HG03575 (cell line): ENCODE data around the gene NAMPT.
"Not testable (repeated sequence)": the region's sequence is repeated elsewhere in the genome, so short reads cannot be mapped to it uniquely, and the experiment has no call there.

Source experiments
- ATAC-seq: cut with Tn5 transposase; IDR thresholded peaks from one replicate; pipeline ENCODE4 v1.9.1; 2021; ENCODE audit not compliant: unreplicated experiment, insufficient number of reproducible peaks, low FRiP score; ENCODE audit errors: extremely low read depth

NAMPT gene

DNA sequence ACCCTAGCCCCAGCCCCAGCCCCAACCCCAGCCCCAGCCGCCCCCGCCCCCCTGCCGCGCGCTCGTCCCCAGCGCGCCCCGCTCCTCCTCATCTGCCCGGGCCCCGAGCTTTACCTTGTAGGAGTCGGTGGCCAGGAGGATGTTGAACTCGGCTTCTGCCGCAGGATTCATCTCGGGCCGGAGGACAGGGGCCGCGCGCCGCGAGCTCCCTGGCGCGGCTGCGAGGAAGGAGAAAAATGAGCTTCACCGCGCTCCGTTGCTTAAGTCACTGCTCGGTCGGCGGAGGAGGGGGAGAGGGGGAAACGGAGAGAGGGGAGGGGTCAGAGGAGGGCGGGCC lies at the start of gene NAMPT:
TSS of gene NAMPT (minus strand) at position 270 of the 337 bp plus-strand sequence. CDS start at position 171, 99 bp downstream.
- no peak for ATAC-seq

DNA sequence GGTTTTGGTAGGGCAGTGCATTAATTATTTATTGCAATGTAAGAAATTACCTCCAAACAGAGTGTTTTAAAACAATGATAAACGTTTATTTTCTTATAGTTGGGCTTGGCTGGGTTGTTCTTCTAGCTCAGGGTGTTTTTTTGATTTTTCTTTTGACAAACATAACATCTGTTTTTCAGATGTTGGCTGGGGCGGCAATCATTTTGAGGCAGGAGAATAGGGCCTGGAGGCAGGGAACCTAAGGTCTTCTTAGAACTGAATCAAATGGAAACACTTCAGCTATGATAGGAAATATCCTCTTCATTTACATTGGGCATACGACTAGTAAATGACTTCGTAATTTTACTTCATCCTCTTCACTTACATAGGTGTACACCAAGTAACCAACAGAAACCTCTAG lies 47.4 kb upstream of the NAMPT start:
- ATAC-seq: no peak

DNA sequence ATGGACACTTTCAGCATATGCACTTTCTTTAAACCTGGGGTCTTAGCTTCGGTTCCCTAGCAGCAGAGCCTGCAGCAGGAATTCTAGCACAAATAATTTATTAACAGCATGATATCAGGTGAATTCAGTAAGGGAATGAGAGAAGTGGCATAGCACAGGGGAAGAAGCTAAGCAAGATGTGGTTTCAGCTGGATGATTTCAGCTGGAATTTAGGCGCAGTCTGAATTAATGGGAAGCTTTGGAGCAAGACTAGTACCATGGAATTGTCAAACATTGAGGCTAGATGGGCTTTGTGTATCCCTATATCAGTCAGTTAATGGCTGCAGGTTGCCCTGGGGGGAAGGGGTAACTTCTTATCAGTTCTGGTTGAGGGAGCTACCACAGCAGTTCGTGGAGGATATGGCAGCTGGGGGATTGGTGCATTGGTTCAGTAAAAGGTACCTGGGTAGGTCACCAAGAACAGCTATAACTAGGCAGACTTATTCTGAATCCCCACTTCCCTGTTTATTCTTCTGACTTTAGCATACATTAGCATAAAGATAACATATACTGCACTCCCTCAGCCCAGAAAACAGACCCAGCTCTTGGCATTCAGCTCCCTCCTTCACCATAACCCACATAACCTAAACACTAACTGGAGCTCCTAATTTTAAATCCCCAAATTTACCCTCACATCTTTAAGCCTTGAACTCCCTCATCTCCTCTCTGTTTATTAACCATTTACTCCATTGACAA lies 46.8 kb upstream of the NAMPT start:
- ATAC-seq: no peak

DNA sequence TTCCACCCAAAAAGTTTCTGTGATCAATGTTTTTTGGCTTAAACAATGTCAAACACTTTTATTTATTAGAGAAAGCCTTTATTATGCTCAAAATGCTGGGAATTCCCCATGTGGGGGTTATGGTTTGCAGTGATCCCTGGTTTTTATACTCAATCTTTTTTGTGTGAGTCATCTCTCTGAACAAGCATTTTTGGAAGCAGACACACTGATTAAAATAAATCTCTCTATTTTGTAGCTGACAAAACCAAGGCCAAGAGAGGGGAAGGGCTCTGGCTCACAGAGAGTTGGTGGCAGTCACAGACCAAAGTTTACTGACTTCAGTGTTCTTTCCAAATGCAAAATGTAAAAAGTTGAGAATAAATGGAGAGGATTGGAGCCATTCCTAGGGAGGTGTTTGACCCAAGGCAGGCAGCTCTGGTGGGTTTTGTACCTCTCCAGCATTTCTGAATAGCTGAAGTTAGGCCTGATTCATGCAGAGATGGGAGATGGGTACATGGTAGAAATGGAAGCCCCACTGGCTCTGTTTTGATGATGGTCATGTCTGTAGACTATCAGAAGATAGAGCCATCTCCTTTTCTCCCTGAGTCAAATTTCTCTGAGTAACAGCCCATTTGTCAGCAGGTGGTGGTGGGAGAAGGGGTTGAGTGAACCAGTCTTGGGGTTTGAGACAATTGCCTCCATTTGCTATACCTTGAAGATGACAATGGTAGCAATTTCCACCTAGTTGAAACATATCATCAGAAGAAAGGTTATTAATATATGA lies 45.4 kb upstream of the NAMPT start:
- no peak for ATAC-seq

DNA sequence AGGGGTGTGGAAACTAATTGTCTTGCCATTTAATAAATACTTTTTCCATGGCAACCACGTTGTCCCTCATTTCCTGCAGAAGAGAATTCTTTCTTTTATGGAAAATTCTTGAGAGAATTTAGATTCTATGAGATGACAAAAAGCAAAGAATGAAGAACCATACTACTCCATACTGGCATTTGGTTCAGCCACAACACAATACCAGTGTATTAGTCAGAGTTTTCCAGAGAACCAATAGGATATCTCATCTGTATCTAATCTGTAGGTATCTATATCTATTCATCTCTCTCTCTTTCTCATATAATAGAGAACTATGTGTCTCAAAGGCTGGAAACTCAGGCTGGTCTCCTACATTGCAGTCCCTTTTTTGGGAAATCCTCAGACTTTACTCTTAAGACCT lies 44.6 kb upstream of the NAMPT start:
- ATAC-seq: no peak

DNA sequence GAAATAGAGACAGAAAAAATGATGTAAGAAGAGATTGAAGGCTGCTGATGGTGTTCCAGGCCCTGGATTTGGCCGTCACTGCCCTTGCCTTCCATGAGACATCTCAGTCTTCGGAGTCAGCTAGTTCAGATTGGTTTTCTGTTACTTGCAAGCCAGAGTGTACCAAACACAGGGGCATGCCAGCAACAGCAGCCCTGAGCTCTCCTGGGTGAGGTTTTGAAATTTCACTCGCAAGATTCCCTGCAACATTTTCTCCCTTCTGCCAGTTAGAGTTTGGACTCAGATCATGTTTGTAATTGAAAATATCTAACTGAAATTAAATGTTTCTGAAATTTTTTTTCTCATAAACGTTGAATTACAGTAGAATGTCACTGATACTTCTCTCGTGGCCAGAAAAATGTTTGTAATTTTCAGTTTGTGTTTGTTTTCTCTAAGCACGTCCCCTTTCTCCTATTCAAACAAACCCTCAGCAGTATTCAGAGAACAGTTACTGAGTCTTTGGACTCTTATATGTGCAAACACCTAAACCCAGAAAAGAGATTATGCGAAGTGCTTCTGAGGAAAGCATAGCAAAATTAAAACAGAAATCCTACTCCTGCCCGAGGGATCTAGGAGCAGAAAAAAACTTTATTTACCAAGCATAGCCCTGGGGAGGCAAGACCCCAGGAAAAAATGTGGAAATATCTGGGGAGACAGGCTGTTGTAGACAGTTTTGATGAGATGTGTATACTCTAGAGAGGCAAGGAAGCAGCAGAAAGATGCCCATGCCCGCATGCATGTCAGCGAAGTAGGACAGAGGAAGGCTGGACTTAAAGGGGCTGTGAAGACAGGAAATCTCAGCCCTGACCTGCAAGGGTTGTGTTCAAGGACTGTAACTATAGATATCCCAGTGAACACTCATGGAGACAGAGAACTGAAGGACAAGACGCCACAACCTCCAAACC lies 43.0 kb upstream of the NAMPT start:
- ATAC-seq: no peak

DNA sequence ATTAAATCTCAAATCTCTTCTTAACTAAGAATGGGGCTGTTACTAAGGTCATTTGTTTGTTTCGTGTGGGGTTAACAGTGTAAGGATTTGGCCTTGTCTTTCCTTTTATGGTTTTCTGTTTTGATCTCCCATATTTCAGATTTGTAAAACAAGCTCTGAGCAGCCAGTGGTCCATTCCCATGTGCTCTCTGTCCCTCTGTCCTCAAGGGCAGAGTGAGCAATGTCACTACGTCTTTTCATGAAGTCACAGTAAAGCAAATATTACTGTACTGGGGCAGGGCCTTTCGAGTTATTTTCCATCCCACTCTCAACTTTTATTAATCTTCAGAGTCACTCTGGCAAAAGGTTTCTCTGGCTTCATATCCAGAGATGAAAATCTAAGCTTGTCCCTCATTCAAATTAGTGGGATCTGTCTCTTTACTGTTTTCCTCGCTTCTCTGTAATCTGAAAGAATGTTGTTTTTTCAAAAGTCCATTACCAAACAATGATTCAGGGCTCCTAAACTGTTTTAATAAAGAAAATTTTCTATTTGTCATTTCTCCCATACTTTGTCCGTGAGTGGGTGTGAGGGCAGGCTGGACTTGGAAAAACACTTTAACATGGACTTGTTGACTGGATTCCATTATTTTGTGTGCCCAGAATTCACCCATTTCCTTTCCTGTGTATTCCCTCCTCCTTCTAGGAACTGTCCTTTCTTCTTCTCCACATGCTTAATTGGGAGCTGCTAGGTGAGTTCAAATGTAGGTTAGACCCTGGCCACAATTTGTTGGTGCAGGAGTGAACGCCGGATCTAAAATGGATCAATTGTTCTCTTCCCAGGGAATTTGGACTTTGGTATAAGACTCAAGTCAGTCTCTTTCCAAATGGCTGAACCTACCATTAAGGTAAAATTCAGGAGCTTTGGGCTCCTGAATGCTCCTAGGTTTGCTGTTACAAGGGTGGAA lies 42.1 kb upstream of the NAMPT start:
- ATAC-seq: no peak

DNA sequence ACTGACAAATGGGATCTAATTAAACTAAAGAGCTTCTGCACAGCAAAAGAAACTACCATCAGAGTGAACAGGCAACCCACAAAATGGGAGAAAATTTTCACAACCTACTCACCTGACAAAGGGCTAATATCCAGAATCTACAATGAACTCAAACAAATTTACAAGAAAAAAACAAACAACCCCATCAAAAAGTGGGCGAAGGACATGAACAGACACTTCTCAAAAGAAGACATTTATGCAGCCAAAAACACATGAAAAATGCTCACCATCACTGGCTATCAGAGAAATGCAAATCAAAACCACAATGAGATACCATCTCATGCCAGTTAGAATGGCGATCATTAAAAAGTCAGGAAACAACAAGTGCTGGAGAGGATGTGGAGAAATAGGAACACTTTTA lies 39.7 kb upstream of the NAMPT start:
- ATAC-seq: not testable (repeated sequence)

DNA sequence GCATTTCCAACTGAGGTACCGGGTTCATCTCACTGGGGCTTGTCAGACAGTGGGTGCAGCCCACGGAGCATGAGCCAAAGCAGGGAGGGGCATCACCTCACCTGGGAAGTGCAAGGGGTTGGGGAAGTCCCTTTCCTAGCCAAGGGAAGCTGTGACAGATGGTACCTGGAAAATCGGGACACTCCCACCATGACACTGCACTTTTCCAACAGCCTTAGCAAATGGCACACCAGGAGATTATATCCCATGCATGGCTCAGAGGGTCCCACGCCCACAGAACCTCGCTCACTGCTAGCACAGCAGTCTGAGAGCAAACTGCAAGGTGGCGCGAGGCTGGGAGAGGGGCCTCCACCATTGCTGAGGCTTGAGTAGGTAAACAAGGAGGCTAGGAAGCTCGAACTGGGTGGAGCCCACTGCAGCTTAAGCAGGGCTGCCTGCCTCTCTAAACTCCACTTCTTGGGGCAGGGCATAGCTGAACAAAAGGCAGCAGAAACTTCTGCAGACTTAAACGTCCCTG lies 35.5 kb upstream of the NAMPT start:
- ATAC-seq: not testable (repeated sequence)

DNA sequence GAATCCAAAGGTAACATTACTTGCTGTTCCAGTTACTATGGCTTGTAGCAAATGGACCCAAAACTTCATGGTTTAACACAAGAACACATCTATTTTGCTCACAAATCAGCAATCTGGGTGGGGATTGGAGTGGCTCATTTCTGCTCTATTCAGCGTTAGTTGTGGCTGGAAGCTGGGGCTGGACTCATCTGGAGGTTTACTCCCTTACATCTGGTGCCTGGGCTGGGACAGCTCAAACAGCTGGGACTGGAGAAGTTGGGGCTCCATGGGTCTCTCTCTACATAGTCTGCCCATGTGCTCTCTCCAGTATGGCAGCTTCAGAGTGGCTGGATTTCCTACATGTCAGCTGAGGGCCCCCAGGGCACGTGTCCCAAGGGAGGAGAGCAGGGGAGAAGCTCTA lies 33.7 kb upstream of the NAMPT start:
- no peak for ATAC-seq

DNA sequence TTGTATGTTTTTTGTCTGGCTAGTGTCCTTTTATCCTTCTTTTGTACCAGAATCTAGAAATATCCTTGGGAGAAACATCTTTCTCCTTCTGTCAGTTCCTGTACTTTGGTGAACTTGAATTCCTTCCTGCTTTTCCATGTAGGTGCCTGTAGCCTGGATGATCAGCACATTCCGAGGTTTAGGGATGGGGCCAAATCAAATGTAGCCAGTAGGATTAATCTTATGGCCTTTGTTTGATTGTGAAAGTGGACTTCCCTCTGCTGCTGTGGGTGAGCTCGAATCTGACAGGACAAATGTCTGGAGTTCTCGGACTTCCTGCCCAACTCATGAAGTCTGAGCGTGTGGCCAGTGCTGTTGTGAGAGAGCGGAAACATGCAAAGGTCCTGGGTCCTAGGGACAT lies 33.2 kb upstream of the NAMPT start:
- no peak for ATAC-seq

DNA sequence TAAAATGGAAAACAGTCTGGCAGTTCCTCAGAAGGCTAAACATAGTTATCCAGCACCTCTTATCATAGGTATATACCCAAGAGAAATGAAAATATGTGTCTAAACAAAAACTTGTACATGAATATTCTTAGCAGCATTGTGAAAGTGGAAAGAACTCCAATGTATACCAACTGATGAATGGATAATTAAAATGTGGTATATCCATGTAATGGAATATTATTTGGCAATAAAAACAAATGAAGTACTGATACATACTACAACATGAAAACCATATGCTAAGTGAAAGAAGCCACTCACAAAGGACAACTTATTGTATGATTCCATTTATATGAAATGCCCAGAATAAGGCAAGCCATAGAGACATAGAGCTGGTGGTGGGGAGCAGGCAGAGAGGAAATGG lies 32.2 kb upstream of the NAMPT start:
- ATAC-seq: no peak

DNA sequence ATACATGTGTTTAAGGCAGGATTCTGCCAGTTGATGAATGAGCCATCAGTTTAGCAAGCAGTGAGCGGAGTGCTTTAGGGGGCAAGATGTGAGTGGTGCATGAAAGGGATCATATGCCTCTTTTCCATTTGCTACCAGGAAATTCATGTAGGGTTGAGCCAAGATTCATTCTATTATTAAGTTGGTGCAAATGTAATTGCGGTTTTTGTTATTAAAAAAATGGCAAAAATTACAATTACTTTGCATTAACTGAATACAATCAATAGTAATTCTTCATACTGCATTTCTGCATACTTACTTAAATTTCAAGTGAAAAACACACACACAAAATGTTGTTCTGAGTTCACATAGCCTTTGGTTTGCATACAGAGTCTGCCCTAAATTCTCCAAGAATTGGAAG lies 30.1 kb upstream of the NAMPT start:
- ATAC-seq: no peak

DNA sequence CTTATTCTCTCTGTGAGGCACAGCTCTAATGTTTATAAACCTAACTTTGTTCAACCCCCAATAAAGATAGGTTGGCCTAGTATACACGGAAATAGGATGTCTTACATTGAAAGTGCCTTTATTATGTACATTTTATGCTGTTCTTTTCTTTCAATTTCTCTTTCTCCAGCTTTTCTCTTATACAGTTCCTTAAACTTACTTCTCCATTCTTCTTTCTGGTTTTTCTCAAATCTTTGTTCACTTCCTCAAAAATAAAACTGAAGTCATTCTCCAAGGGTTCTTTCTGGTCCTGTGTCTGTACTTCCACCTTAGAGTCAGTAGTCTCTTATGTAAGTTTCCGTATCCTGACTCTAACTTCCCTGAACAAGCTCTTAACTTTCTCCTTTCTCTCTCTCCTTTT lies 29.2 kb upstream of the NAMPT start:
- ATAC-seq: no peak

DNA sequence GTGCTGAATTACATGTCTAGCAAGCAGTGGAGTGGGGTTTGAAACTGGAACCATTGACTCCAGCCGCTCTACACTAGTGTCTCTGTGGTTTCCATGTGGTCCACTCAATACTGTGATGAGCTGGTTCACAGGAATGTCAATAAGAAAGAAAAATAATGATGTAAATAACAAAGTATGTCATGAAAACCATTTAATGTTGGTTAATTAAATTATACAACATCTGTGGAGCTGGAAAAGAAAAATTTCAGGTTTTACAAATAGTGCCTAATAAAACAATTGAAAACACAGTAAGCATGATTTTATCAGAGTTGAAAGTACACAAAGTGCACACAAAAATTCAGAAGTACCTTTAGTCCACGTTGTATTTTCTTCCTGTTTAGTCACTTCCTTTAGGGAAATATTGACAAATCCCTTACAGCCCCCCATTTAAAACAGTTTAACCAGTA lies 28.7 kb upstream of the NAMPT start:
- ATAC-seq: no peak

DNA sequence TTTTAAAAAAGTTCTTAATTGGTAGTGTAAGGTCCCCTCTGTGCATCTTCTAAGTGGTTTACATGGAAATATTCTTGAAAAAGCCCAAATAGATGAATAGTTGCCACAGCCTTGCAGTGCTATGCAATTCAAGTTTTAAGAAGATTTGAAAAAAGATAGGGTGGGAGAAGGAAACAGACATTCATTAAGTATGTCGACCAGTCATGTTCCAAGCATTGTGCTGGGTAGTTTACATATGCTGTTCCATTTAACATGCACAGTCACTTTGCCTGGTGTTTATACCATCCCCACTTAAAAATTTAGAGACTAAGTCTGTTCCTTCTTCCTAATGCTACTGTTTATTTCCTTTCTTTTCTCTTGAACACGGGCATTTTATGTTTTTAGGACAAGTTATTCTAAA lies 28.1 kb upstream of the NAMPT start:
- ATAC-seq: no peak

DNA sequence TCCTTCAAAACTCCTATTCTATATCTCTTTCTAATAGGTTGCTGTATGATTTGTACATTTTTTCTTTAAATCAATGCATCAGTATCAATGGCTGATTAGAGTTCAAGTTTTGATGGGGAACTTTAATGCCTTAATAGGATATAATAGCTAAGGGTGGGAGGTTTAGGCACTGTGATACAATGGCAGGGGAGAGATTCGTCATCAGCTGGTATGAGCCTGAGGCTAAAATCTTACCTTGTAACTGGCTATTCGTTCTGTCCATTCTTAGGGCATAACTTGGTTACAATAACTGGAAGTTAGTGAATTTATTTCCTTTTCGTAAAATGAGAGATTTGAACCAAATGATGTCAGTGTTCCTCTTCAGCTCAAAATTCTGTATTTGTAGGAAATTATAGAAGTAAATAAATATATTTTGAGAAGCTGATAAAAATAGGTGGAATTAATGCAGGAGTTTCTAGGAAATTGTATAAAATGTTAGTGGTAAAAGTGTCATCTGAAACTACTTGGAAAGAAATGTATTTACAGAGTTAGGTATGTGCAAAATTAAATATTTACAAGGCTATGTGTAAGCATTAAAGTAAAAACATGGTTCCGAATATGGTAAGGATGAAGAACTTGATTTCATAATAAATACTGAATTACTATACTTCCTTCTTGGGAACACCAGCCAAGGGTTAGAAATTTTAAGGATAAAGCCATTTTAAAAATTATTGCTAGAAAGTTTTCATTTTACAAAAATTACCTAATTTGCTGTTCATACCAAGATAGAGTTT lies 27.5 kb upstream of the NAMPT start:
- ATAC-seq: no peak

DNA sequence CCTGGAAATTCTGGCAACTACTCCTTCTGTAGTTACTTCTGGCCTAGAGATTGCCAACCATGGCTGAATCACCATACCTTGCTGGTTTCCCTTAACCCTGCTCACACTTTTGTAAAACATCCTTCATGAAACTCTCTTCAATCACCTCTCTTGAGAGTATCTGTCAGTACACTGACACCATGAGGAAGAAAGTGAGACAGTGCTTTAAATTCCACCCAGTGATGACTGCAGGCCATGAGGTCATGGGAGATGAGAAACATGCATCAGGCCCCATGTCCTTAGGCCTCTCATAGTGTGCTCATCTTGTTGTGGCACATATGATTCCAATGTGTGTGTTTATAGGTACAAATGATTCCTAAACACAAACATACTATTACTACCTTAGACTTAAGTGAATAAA lies 24.6 kb upstream of the NAMPT start:
- ATAC-seq: no peak
